ENCODE measurements around the gene SDHA. TPM values are rescaled to one million over a fixed set of nuclear protein-coding genes. Genes with fewer than 3 reads are reported as not detected.

Gene SDHA
- total and polyA plus RNA-seq, 2 of the 8 experiments (the other 6 are each of a cell fraction or from before 2014, with no cell fraction given), result 59.7 to 87.3 TPM

GRCh38 chr5:201672-202071 is 16.4 kb upstream of the SDHA start:
- TF ChIP-seq SRF (IDR thresholded peaks at IDR 0.05; ENCODE audit: low read depth, low read length) (no peak), SIRT6 (IDR thresholded peaks at IDR 0.05; ENCODE audit: low read length) (no peak), RFX5 (IDR thresholded peaks at IDR 0.05; ENCODE audit: borderline replicate concordance, low read depth, low read length) (no peak), CBX5 (IDR thresholded peaks at IDR 0.05; ENCODE audit: low read depth, low read length) (no peak)
- H3K36me3 ChIP-seq (ENCODE audit: control insufficient read depth in 2 of 4, insufficient read depth in 4 of 4, low read length in 3 of 4), result peaks cover 2 to 16% (median 10%) of the 10 kb centered on the region in 4 experiments
- no peak overlapping the region for H3K4ac ChIP-seq (replicated peaks; ENCODE audit: insufficient read length, low read depth, low read length)
- H2BK5ac ChIP-seq (ENCODE audit: low read depth, low read length), result no peak overlapping the region
- H4K5ac ChIP-seq (ENCODE audit: insufficient read length, low read depth, low read length), result no peak overlapping the region
- H4K91ac ChIP-seq (replicated peaks; ENCODE audit: insufficient read length, low read length), result no peak overlapping the region
- no peak overlapping the region for H3K18ac ChIP-seq (ENCODE audit: extremely low read depth, low read length)
- DNase-seq (ENCODE audit: low read depth in 1 of 2, low spot score in 2 of 2) (no peak), FAIRE-seq (no peak)
- H3K23ac ChIP-seq (ENCODE audit: insufficient read length), result no peak overlapping the region
- H3K27ac ChIP-seq (ENCODE audit: low read depth, low read length), result no peak overlapping the region
- H2AK5ac ChIP-seq (ENCODE audit: low read depth, low read length), result no peak overlapping the region
- no peaks in the 10 kb centered on the region for H3K23me2 ChIP-seq (ENCODE audit: low read depth, low read length)
- ChIA-PET POLR2A (ENCODE audit: partially characterized antibody) (interaction anchor here (1.1 kb wide), 1 partner anchor 10 kb away, joined by 3 read pairs; the partner anchor contains the start of gene LRRC14B), CTCF (ENCODE audit: partially characterized antibody) (interaction anchor here (1.0 kb wide), 1 partner anchor 13 kb away, joined by 4 read pairs; no protein-coding TSS in a partner anchor)
- H4K8ac ChIP-seq (ENCODE audit: extremely low read depth, insufficient read depth, low read length), result no peak overlapping the region
- no peak overlapping the region for H3K56ac ChIP-seq (replicated peaks; ENCODE audit: insufficient read length, low read depth, low read length)
- H2BK15ac ChIP-seq (ENCODE audit: low read length), result no peak overlapping the region
- H3K9ac ChIP-seq (replicated peaks in 1 of 4; ENCODE audit: extremely low read depth in 1 of 4, low read depth in 3 of 4, low read length in 3 of 4), result no peak overlapping the region
- peaks cover 4 to 13% of the 10 kb centered on the region in 2 experiments for H4K20me1 ChIP-seq (replicated peaks in 1 of 2; ENCODE audit: control insufficient read depth in 1 of 2, insufficient read depth in 2 of 2, low read length in 2 of 2)
- H2BK120ac ChIP-seq (replicated peaks; ENCODE audit: low read depth, low read length), result no peak overlapping the region
- no peak overlapping the region for H2BK20ac ChIP-seq (ENCODE audit: low read length)
- no peak overlapping the region for H3K14ac ChIP-seq (ENCODE audit: insufficient read length)
- H3K79me1 ChIP-seq (ENCODE audit: low read depth, low read length), result no peaks in the 10 kb centered on the region; the same call in 1 of the 2 replicates
- H3K79me2 ChIP-seq (ENCODE audit: control insufficient read depth in 1 of 2, insufficient read depth in 2 of 2, low read length in 2 of 2), result peaks cover 0 to 2% of the 10 kb centered on the region in 2 experiments; a peak in 1 of 4 replicates
- H3K4me2 ChIP-seq (ENCODE audit: insufficient read depth in 1 of 2, low read depth in 2 of 2, low read length in 2 of 2), result no peak overlapping the region
- no peak overlapping the region for H2BK12ac ChIP-seq (ENCODE audit: low read depth, low read length)
- H3K9me3 ChIP-seq (ENCODE audit: insufficient read depth in 2 of 2, low read depth in 1 of 2, low read length in 1 of 2), result no peaks in the 10 kb centered on the region
- no peaks in the 10 kb centered on the region for H3K4me1 ChIP-seq (replicated peaks in 1 of 4; ENCODE audit: control insufficient read depth in 3 of 4, insufficient read depth in 4 of 4, low read length in 3 of 4)
- H2AFZ ChIP-seq (ENCODE audit: low read length), result no peak overlapping the region
- H3K27me3 ChIP-seq (replicated peaks in 1 of 4; ENCODE audit: control insufficient read depth in 3 of 4, extremely low read depth in 1 of 4, insufficient read depth in 3 of 4, low read length in 3 of 4), result no peaks in the 10 kb centered on the region
- H3K4me3 ChIP-seq (ENCODE audit: extremely low read depth in 1 of 4, insufficient read depth in 2 of 4, low read depth in 3 of 4, low read length in 4 of 4), result no peak overlapping the region
- WGBS, 2 experiments (ENCODE audit: extremely low coverage in 1 of 2, insufficient coverage in 1 of 2, insufficient read length in 1 of 2, insufficient replicate concordance in 2 of 2, low coverage in 1 of 2, low lambda C conversion rate in 2 of 2, missing lambda C conversion rate in 1 of 2), result 87% methylated on average over 8 of the region's 8 CpGs; no CpG with 5 or more reads in 1 of the 2 experiments
